Neural progenitor cell (in vitro differentiated cells): ENCODE results near the gene MTHFSD. TPM values are rescaled to one million over a fixed set of nuclear protein-coding genes. Genes with fewer than 3 reads are reported as not detected.

Experiments
- DNase-seq: peaks from one replicate; pipeline ENCODE4 v3.0.0-alpha.2; 2016; ENCODE audit warnings: low spot score
- H2AFZ ChIP-seq: fragments of 200-600 bp; sonication (generic); replicated peaks from 2 replicates; pipeline ENCODE4 v1.6.1; 2016; ENCODE audit warnings: antibody characterized with exemption
- H3F3A ChIP-seq: fragments of 200-600 bp; sonication (generic); 2 replicates; pipeline ENCODE4 v1.6.1; 2016; ENCODE audit warnings: antibody characterized with exemption, low read depth
- H3K27ac ChIP-seq: fragments of 200-600 bp; sonication (generic); 2 replicates; pipeline ENCODE4 v1.5.1; 2016; ENCODE audit warnings: mild to moderate bottlenecking
- H3K27me3 ChIP-seq: fragments of 200-600 bp; sonication (generic); 2 replicates; pipeline ENCODE4 v1.6.1; 2016; ENCODE audit warnings: mild to moderate bottlenecking, moderate library complexity
- H3K36me3 ChIP-seq: fragments of 200-600 bp; sonication (generic); 2 replicates; pipeline ENCODE4 v1.5.1; 2016
- H3K4me1 ChIP-seq: fragments of 200-600 bp; sonication (generic); 2 replicates; pipeline ENCODE4 v1.6.1; 2016; ENCODE audit warnings: mixed run types
- H3K4me2 ChIP-seq: fragments of 200-600 bp; sonication (generic); 2 replicates; pipeline ENCODE4 v1.6.1; 2016
- H3K4me3 ChIP-seq: fragments of 200-600 bp; sonication (generic); 2 replicates; pipeline ENCODE4 v1.5.1; 2016
- H3K79me2 ChIP-seq: fragments of 200-600 bp; sonication (generic); 2 replicates; pipeline ENCODE4 v1.6.1; 2016; ENCODE audit warnings: low read depth
- H3K9ac ChIP-seq: fragments of 200-600 bp; sonication (generic); 2 replicates; pipeline ENCODE4 v1.6.1; 2016
- H3K9me3 ChIP-seq: fragments of 200-600 bp; sonication (generic); 2 replicates; pipeline ENCODE4 v1.5.1; 2016; ENCODE audit warnings: low read depth
- H4K20me1 ChIP-seq: fragments of 200-600 bp; sonication (generic); 2 replicates; pipeline ENCODE4 v1.6.1; 2016; ENCODE audit warnings: low read depth
- H3K27ac Mint-ChIP-seq: 3 replicates; pipeline ENCODE4 v1.8.0; 2021; ENCODE audit warnings: mixed read lengths
- H3K27me3 Mint-ChIP-seq: 2 replicates; pipeline ENCODE4 v1.8.0; 2022; ENCODE audit warnings: low read depth, mild to moderate bottlenecking, inconsistent platforms, moderate library complexity, mixed read lengths; ENCODE audit not compliant: insufficient read depth
- H3K36me3 Mint-ChIP-seq: 3 replicates; pipeline ENCODE4 v1.8.0; 2021; ENCODE audit warnings: mixed read lengths
- H3K4me1 Mint-ChIP-seq: 3 replicates; pipeline ENCODE4 v1.8.0; 2021; ENCODE audit warnings: mixed read lengths
- H3K4me3 Mint-ChIP-seq: 3 replicates; pipeline ENCODE4 v1.8.0; 2021; ENCODE audit warnings: mild to moderate bottlenecking, moderate library complexity, mixed read lengths
- H3K9me3 Mint-ChIP-seq: 3 replicates; pipeline ENCODE4 v1.8.0; 2020; ENCODE audit warnings: mixed read lengths
- CTCF ChIP-seq: fragments of 200-600 bp; sonication (generic); IDR thresholded peaks from 2 replicates; pipeline ENCODE4 v1.5.1; 2017; ENCODE audit warnings: antibody characterized with exemption, mild to moderate bottlenecking
- EZH2 ChIP-seq: fragments of 200-600 bp; sonication (generic); IDR thresholded peaks from 2 replicates; pipeline ENCODE4 v1.6.1; 2017; ENCODE audit warnings: antibody characterized with exemption, mild to moderate bottlenecking, moderate library complexity
- EZH2phosphoT487 ChIP-seq: fragments of 200-600 bp; sonication (generic); IDR thresholded peaks from 2 replicates; pipeline ENCODE4 v1.6.1; 2017; ENCODE audit warnings: antibody characterized with exemption
- total RNA-seq: library from RNA; depleted of rRNA; stranded (reverse); fragments of >200 nt; gene quantifications from 2 replicates; pipeline ENCODE4 v1.2.3, GENCODE V29; 2015; ENCODE audit warnings: low replicate concordance

MTHFSD gene
- total RNA-seq, 1 donor from 2014 or later = 17.4 TPM

GRCh38 chr16:86523166-86523740, 31.8 kb downstream of the MTHFSD start:
- Histone ChIP-seq H3K4me3 (no peak overlapping the region), H3F3A (no peaks in the 10 kb centered on the region), H3K36me3 (no peaks in the 10 kb centered on the region), H3K4me1 (no peaks in the 10 kb centered on the region), H4K20me1 (no peaks in the 10 kb centered on the region), H3K4me2 (no peak overlapping the region), H3K27ac (no peak overlapping the region), H3K9ac (no peak overlapping the region), H2AFZ (no peak overlapping the region), H3K27me3 (peaks cover 39% of the 10 kb centered on the region), H3K79me2 (no peaks in the 10 kb centered on the region), H3K9me3 (no peaks in the 10 kb centered on the region)
- Mint-ChIP-seq H3K4me1 (no peaks in the 10 kb centered on the region), H3K36me3 (no peaks in the 10 kb centered on the region), H3K9me3 (no peaks in the 10 kb centered on the region), H3K27me3 (peaks cover 42% of the 10 kb centered on the region), H3K27ac (no peak overlapping the region), H3K4me3 (no peak overlapping the region)
- TF ChIP-seq EZH2phosphoT487 = no peak
- no peak for DNase-seq

DNA sequence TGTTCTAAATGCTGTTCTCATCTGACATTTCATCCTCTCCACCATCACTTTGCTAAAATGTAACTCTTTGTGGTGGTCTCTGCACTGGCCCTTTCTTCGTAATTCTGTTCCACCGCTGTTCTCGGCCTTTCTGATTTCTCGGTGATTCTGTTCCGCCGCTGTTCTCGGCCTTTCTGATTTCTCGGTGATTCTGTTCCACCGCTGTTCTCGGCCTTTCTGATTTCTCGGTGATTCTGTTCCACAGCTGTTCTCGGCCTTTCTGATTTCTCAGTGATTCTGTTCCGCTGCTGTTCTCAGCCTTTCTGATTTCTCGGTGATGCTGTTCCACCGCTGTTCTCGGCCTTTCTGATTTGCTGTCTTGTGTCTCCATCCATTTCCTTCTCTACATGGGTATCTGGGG, 32.4 kb downstream of the MTHFSD start:
- no peak overlapping the region for H2AFZ ChIP-seq
- DNase-seq = no peak
- Mint-ChIP-seq H3K27ac (no peak overlapping the region), H3K9me3 (no peaks in the 10 kb centered on the region), H3K27me3 (peaks cover 48% of the 10 kb centered on the region), H3K4me3 (no peak overlapping the region), H3K4me1 (no peaks in the 10 kb centered on the region), H3K36me3 (no peaks in the 10 kb centered on the region)
- no peaks in the 10 kb centered on the region for H3K79me2 ChIP-seq
- H3K27me3 ChIP-seq = peaks cover 45% of the 10 kb centered on the region
- H4K20me1 ChIP-seq = no peaks in the 10 kb centered on the region
- H3K4me2 ChIP-seq = no peak overlapping the region
- H3K27ac ChIP-seq = no peak overlapping the region
- no peak overlapping the region for H3K4me3 ChIP-seq
- TF ChIP-seq CTCF (no peak), EZH2phosphoT487 (no peak), EZH2 (no peak)
- H3K9me3 ChIP-seq = no peaks in the 10 kb centered on the region
- no peaks in the 10 kb centered on the region for H3K4me1 ChIP-seq
- no peak overlapping the region for H3K9ac ChIP-seq
- no peaks in the 10 kb centered on the region for H3K36me3 ChIP-seq
- H3F3A ChIP-seq = no peaks in the 10 kb centered on the region

DNA sequence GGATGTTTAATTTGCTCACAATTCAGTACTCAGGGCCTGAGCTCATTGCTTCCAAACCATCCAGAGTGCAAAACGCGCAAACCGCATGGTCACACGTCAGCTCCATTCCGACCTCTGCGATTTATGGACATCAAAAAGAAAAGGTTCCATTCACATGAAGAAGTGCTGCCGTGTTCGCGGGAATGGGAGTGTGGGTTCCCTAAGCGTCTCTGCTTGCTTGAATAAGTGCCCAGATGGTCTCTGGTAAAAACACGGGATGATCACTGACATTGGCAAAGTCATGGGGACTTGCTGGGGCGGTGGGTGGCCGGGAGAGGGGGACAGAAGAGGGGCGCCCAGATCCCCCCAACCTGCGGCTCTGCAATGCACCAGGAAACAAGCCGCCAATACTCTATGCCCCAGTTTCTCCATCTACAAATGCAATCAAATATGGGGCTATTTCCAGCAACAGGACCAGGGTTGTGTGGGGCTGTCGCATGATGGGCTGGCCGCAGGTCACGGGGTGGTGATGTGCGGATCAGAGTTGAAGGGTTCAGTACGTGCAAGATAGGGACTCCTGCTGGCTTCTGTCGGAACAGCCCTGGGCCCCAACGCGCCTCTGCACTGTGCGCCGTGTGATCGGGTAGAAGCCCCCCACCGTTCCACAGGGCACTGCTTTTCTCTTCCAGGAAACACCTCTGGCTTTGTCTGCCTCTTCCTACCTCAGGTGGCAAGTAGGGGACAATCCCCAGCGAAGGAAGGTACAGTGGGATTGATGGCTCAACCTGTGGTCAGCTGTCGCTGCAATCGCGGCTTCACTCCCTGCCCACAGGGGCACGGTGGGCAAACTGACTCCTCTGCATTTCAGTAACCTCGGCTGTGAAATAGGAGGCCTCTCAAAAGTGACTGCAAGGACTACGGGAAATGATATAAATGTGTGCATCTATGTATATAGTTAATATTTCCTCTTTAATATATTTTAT, 33.5 kb downstream of the MTHFSD start:
- peaks cover 53% of the 10 kb centered on the region for H3K27me3 Mint-ChIP-seq
- Histone ChIP-seq H3K4me3 (no peak overlapping the region), H3K27me3 (peaks cover 56% of the 10 kb centered on the region), H3K9me3 (no peaks in the 10 kb centered on the region), H3K4me2 (no peak overlapping the region), H3K27ac (no peak overlapping the region), H3K36me3 (no peaks in the 10 kb centered on the region), H3K4me1 (peaks cover 1% of the 10 kb centered on the region), H4K20me1 (peaks cover 10% of the 10 kb centered on the region), H3K9ac (no peak overlapping the region), H2AFZ (no peak overlapping the region), H3K79me2 (no peaks in the 10 kb centered on the region), H3F3A (no peaks in the 10 kb centered on the region)
- H3K27ac Mint-ChIP-seq = no peak overlapping the region
- no peak for DNase-seq
- TF ChIP-seq CTCF (peak; percentile 11), EZH2phosphoT487 (no peak)
- H3K4me3 Mint-ChIP-seq = no peak overlapping the region
- H3K36me3 Mint-ChIP-seq = no peaks in the 10 kb centered on the region
- no peaks in the 10 kb centered on the region for H3K4me1 Mint-ChIP-seq
- H3K9me3 Mint-ChIP-seq = no peaks in the 10 kb centered on the region
